Activated CD8-positive, alpha-beta T cell treated with anti-CD3 and anti-CD28 coated beads, Interleukin-2, amount 10 ng/mL, durations not matched to agents 7 days and 5 days (primary cell): ENCODE results near the gene CDH4. TPM values are rescaled to one million over a fixed set of nuclear protein-coding genes. Genes with fewer than 3 reads are reported as not detected.

Experiments used
- ATAC-seq: fragments of 150-1000 bp; cut with Tn5 transposase; one replicate; pipeline ENCODE4 v1.10.0; 2021; ENCODE audit warnings: moderate library complexity
- CTCF ChIA-PET: fragments of 350-600 bp; sonication (Branson Sonifier 250); formaldehyde crosslinking; loops from one replicate; lab custom pipeline; 2021; ENCODE audit warnings: antibody characterized with exemption; lab: Charles Lee
- POLR2A ChIA-PET: fragments of 350-600 bp; sonication (Branson Sonifier 250); formaldehyde crosslinking; loops from one replicate; lab custom pipeline; 2021; ENCODE audit warnings: antibody characterized with exemption; lab: Charles Lee
- DNase-seq: peaks from one replicate; pipeline ENCODE4 v3.0.0-alpha.2; 2020
- H3K27ac Mint-ChIP-seq: one replicate; pipeline ENCODE4 v1.8.0; 2021; ENCODE audit warnings: mild to moderate bottlenecking, mixed read lengths
- H3K27me3 Mint-ChIP-seq: one replicate; pipeline ENCODE4 v1.8.0; 2021; ENCODE audit warnings: low read depth, mixed read lengths
- H3K36me3 Mint-ChIP-seq: one replicate; pipeline ENCODE4 v1.8.0; 2021; ENCODE audit warnings: low read depth, mixed read lengths
- H3K4me1 Mint-ChIP-seq: one replicate; pipeline ENCODE4 v1.8.0; 2021; ENCODE audit warnings: low read depth, mixed read lengths
- H3K4me3 Mint-ChIP-seq: one replicate; pipeline ENCODE4 v1.8.0; 2021; ENCODE audit warnings: mild to moderate bottlenecking, mixed read lengths
- H3K9me3 Mint-ChIP-seq: one replicate; pipeline ENCODE4 v1.8.0; 2022; ENCODE audit warnings: mixed read lengths; ENCODE audit not compliant: insufficient read depth
- total RNA-seq, 2 experiments: library from RNA; stranded (reverse); gene quantifications; one replicate each; pipeline ENCODE4 v1.2.3, GENCODE V29; 2021

Gene CDH4
- total RNA-seq, 2 experiments from 2014 or later, result 0.05 to 0.13 TPM

DNA sequence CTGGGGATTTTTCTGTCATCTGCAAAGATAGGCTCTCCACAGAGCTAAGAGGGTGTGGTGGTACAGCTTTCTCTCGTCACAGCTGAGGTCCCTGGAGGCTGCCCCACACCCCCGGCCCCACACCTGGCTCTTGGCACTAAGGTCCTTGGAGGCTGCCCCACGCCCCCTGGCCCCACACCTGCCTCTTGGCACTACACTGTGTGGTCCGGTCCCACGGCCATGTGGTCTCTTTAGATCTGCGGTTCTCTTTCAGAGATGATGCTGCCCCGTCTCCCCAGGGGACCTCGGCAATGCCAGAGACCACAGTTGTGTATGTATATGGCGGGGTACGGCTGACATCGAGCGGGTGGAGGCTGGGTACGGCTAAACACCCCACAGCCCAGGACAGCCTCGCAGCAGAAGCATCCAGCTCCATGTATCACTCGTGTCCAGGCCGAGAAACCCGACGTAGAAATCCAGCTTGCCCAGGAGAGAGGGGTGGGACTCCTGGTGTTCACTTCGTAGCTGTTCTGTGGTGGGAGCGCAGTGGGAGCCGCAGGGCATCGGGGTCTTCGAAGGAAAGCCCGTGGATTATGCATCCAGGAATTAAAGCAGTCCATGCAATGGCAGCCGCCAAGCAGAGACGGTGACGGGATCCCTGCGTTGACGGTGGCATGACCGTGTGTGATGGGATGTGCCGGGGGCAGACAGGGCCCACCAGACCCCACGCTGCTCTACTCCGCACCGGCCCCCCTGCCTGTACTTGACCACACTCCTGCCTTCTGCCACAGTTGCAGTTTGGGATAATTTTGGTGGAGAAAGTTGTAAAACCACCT lies 292.1 kb downstream of the CDH4 start:
- Mint-ChIP-seq H3K4me1 (no peaks in the 10 kb centered on the region), H3K36me3 (no peaks in the 10 kb centered on the region), H3K9me3 (no peaks in the 10 kb centered on the region), H3K27ac (no peak overlapping the region), H3K4me3 (no peak overlapping the region), H3K27me3 (no peaks in the 10 kb centered on the region)
- CTCF ChIA-PET, result no interaction called here
- POLR2A ChIA-PET, result no interaction called here
- DNase-seq (no peak), ATAC-seq (no peak)

DNA sequence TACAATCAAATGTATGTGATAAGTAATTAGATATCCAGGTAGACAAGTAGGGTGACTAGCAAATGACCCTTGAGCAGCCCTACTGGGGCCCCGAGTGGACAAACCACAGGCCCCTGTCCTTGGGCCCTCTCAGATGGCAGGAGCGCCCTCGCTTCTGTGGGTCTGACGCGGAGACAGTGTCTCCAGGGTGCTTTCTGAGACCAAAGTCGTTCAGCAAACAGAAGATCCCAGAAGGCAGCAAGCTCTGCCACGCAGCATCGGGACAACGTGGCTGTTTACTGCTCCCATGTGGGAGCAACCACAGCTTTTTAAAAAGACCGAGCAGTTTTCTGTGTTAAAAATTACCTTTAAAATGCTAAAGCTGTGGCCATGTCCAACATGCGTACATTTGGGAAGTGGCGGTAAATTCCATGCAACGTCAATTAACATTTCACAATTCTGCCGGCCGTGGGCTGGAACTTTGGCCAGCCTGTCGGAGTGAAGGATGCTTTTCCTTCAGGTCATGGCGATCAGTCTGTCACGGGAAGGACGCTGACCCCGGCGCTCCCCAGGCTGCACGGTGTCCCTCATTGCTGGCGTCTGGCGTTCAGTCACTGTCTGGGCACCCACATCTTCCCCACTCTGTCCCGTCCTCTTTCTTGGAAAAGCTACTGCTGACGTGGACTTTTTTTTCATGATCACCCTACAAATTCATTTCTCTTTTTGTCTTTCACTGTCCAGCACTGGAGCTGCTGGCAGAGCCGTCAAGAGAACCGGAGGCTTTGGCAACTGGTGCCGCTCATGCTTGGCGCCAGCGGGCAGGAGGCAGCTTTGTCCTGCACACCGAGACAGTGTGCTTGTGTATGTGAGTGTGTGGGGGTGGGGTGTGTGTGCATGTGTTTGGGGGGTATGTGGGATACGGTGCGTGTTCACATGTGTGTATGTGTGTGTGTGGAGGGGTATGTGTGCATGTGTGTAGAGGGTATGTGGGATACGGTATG lies 293.1 kb downstream of the CDH4 start:
- Mint-ChIP-seq H3K27me3 (no peaks in the 10 kb centered on the region), H3K4me1 (no peaks in the 10 kb centered on the region), H3K4me3 (no peak overlapping the region), H3K27ac (no peak overlapping the region), H3K9me3 (no peaks in the 10 kb centered on the region), H3K36me3 (no peaks in the 10 kb centered on the region)
- ATAC-seq (no peak), DNase-seq (no peak)
- CTCF ChIA-PET, result no interaction called here
- POLR2A ChIA-PET, result interaction anchor here (0.6 kb wide), 1 partner anchor 184 kb away, joined by 3 read pairs; no protein-coding TSS in a partner anchor

DNA sequence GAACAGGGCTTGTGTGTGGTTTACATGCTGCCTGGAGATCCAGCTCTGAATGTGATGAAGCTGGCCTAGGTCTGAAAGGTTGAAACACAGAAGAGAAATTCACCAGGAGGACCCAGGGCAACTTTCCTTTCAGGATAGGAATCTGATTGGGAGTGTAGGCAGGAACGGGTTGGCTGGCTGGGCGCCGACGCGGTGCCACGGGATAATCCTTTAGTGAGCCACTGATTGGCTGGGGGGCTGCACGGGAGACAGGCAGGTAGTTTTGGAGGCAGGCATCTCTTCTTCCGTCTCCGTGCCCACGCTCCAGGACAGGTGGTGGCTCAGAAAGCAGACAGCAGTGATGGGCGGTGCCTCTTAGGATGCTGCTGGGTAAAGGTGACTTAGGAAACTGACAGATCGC lies 294.6 kb downstream of the CDH4 start:
- no peaks in the 10 kb centered on the region for H3K4me1 Mint-ChIP-seq
- H3K27me3 Mint-ChIP-seq, result no peaks in the 10 kb centered on the region
- ATAC-seq (no peak), DNase-seq (no peak)
- ChIA-PET CTCF (no interaction called here), POLR2A (no interaction called here)
- H3K9me3 Mint-ChIP-seq, result no peaks in the 10 kb centered on the region
- H3K36me3 Mint-ChIP-seq, result no peaks in the 10 kb centered on the region
- H3K4me3 Mint-ChIP-seq, result no peak overlapping the region
- H3K27ac Mint-ChIP-seq, result no peak overlapping the region

DNA sequence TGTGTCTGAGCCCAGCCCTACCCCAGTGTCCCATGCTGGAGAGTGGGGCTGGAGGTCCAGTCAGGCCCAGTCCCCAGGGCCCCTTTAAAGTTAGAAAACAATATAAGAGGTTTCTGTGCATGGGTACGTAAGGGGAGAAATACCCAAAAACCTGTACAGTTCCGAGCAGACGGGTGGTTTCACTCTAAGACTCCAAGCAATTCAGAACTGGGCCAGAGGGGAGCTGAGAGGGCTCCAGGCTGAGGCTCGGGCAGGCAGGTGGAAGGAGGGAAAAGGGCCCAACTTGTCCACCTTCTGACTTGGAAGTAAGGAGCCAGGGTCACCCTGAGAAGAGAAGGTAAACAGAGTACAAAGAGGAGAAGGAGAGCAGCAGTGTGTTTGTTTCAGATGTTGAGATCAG lies 296.0 kb downstream of the CDH4 start:
- no peak for ATAC-seq
- Mint-ChIP-seq H3K4me3 (no peak overlapping the region), H3K27me3 (no peaks in the 10 kb centered on the region), H3K27ac (no peak overlapping the region), H3K9me3 (no peaks in the 10 kb centered on the region), H3K4me1 (no peaks in the 10 kb centered on the region), H3K36me3 (no peaks in the 10 kb centered on the region)
- DNase-seq, result no peak
- ChIA-PET CTCF (no interaction called here), POLR2A (no interaction called here)

DNA sequence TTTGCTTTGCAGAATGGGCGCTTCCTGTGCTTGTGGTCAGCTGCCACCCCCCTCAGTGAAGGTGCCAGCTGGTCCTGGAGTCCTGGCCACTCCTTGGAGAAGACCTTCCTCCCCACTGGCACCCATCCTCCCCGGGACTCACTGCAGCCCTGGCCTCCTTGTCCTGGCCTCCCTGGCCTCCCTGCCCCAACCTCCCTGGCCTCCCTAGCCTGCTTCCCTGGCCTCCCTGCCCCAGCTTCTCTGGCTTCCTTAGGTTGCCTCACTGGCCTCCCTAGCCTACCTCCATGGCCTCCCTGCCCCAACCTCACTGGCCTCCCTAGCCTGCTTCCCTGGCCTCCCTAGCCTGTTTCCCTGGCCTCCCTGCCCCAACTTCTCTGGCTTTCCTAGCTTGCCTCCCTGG lies 297.8 kb downstream of the CDH4 start:
- H3K4me1 Mint-ChIP-seq, result no peaks in the 10 kb centered on the region
- no peak overlapping the region for H3K4me3 Mint-ChIP-seq
- H3K27me3 Mint-ChIP-seq, result no peaks in the 10 kb centered on the region
- ATAC-seq, result no peak
- CTCF ChIA-PET, result no interaction called here
- POLR2A ChIA-PET, result no interaction called here
- no peaks in the 10 kb centered on the region for H3K9me3 Mint-ChIP-seq
- no peak overlapping the region for H3K27ac Mint-ChIP-seq
- DNase-seq, result no peak
- no peaks in the 10 kb centered on the region for H3K36me3 Mint-ChIP-seq

DNA sequence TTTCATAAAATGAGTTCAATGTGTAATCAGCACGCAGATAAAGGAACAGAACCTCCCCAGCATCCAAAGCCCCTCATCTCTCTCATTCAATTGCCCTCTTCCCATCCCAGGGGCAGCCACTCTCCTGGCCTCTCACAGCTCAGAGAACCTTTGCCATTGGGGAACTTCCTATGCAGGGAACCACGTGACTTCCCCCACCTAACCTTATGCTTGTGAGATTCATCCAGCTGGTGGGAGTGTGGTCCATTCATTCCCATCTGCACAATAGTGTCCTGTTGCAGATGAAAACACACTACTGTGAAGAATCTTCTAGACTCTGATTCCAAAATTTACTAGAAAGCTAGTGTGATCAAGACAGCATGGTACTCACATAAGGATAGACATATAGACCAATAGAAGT lies 299.3 kb downstream of the CDH4 start:
- Mint-ChIP-seq H3K9me3 (no peaks in the 10 kb centered on the region), H3K36me3 (no peaks in the 10 kb centered on the region), H3K4me3 (no peak overlapping the region), H3K27ac (no peak overlapping the region), H3K4me1 (no peaks in the 10 kb centered on the region), H3K27me3 (no peaks in the 10 kb centered on the region)
- ATAC-seq, result no peak
- CTCF ChIA-PET, result no interaction called here
- DNase-seq, result no peak
- POLR2A ChIA-PET, result no interaction called here

DNA sequence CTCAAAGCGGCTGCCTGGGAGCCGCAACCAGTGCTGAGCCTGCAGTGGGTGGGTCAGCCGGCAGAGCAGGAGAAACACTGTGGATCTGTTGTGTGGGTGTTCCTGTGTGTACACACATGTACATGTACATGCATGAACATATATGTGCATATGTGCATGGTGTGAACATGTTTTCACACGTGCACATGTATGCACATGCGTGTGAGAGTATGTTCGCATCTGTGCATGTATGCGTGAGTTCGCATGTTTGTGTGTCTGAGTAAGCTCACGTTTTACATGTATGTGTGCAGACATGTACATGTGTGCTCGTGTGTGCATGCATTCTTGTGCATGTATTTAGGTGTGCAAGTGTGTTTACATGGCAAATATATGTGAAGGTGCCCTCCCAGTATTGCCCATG lies 302.6 kb downstream of the CDH4 start:
- ChIA-PET POLR2A (no interaction called here), CTCF (no interaction called here)
- Mint-ChIP-seq H3K4me3 (no peak overlapping the region), H3K27me3 (no peaks in the 10 kb centered on the region), H3K27ac (no peak overlapping the region), H3K9me3 (no peaks in the 10 kb centered on the region), H3K36me3 (no peaks in the 10 kb centered on the region), H3K4me1 (no peaks in the 10 kb centered on the region)
- DNase-seq (no peak), ATAC-seq (no peak)

DNA sequence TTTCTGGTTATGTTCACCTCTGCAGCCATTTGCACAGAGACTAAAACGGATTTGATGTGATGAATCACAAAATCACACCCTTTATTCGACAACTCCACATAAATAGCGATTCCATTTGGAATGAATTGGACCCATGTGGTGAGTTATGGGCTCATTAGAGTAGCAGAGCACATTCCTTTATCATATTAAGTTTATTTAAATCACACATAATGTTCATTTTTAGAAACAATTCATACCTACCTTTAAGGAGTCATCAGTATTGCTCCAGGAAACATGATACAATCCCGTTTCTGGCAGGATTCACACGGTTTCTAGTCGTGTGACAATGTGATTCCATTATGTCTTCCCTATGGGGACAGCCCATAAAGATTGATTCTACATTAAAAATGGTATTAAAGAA lies 303.5 kb downstream of the CDH4 start:
- DNase-seq (no peak), ATAC-seq (no peak)
- Mint-ChIP-seq H3K27me3 (no peaks in the 10 kb centered on the region), H3K9me3 (no peaks in the 10 kb centered on the region), H3K4me1 (no peaks in the 10 kb centered on the region), H3K36me3 (no peaks in the 10 kb centered on the region), H3K27ac (no peak overlapping the region), H3K4me3 (no peak overlapping the region)
- CTCF ChIA-PET, result no interaction called here
- POLR2A ChIA-PET, result no interaction called here

DNA sequence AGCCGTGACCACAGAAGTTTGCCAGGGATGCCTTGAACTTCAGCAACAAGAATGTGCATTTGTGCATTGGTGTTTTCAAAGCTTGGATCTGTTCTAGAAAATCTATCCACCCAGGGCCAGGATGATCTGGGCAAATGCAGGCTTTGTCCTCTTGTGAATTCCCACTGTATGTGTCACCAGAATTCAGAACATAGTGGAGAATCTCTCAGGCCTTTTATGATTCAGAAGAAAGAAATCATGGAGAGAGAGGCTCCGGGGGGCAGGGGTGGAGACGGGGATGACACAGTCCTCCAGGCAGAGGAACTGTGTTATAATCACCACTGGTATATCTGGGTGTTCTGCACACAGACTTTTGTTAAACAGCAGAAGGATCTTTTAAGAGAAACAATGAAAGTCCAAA lies 304.1 kb downstream of the CDH4 start:
- Mint-ChIP-seq H3K9me3 (no peaks in the 10 kb centered on the region), H3K27me3 (no peaks in the 10 kb centered on the region), H3K27ac (no peak overlapping the region), H3K36me3 (no peaks in the 10 kb centered on the region), H3K4me1 (no peaks in the 10 kb centered on the region), H3K4me3 (no peak overlapping the region)
- ChIA-PET POLR2A (no interaction called here), CTCF (no interaction called here)
- no peak for ATAC-seq
- DNase-seq, result no peak

DNA sequence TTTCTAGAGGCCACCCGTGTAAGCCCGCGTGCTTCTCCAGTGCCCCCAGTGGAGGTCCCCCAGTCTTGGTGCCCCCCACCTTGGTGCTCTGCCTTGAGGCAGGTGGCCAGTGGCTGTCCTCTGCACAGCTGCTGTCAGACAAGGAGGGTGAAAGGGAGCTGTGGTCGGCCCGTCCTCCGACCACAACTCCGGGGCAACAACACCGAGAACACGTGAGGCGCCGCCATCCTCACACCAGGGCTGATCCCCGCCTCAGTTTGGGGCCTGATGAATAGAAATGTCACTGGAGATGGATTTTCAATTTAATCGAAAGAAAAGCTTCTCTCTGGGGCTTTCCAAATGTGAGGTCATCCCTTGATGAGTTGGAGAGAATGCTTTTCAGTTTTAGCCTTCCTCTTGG lies 304.6 kb downstream of the CDH4 start:
- Mint-ChIP-seq H3K4me1 (no peaks in the 10 kb centered on the region), H3K4me3 (no peak overlapping the region), H3K27ac (no peak overlapping the region), H3K9me3 (no peaks in the 10 kb centered on the region), H3K36me3 (no peaks in the 10 kb centered on the region), H3K27me3 (no peaks in the 10 kb centered on the region)
- ChIA-PET POLR2A (no interaction called here), CTCF (no interaction called here)
- DNase-seq (no peak), ATAC-seq (no peak)

DNA sequence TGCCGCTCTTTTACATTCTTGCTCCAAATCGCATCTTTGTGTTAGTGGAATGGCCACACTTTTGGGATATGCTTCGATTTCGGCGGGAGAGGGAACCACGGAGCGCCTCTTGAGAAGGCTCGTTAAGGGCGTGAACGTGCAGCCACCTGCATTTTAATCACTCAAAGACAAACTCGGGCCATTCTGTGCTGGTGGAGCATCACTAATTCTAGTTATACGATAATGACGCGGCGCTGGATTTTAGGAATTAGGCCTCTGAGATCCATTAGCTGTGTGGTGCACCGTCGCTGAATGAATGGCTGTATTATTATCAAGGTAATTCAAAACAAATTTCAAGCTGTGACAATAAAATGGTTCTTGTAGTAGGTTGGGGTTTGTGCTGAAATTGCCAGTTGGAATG lies 305.6 kb downstream of the CDH4 start:
- DNase-seq, result no peak
- no peak for ATAC-seq
- Mint-ChIP-seq H3K9me3 (no peaks in the 10 kb centered on the region), H3K4me1 (no peaks in the 10 kb centered on the region), H3K27me3 (no peaks in the 10 kb centered on the region), H3K27ac (no peak overlapping the region), H3K36me3 (no peaks in the 10 kb centered on the region), H3K4me3 (no peak overlapping the region)
- ChIA-PET CTCF (no interaction called here), POLR2A (no interaction called here)

DNA sequence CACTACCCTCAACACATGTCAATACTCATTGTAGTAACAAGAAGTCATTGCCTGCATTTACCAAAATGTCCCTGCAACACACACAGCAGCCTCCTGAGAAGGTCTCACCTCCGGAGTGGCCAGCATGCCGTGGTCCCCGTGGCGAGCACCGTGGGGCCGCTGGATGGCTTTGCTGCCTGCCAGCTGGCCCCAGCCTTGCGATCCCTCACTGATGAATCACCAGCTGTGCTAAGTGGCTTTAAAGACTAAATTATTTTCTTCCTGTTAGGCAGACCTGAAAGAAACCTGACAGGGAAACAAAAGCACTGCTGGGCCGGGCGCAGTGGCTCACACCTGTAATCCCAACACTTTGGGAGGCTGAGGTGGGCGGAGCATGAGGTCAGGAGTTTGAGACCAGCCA lies 306.7 kb downstream of the CDH4 start:
- Mint-ChIP-seq H3K27ac (no peak overlapping the region), H3K9me3 (no peaks in the 10 kb centered on the region), H3K4me3 (no peak overlapping the region), H3K36me3 (no peaks in the 10 kb centered on the region), H3K27me3 (no peaks in the 10 kb centered on the region), H3K4me1 (no peaks in the 10 kb centered on the region)
- DNase-seq, result no peak
- CTCF ChIA-PET, result no interaction called here
- POLR2A ChIA-PET, result no interaction called here
- ATAC-seq, result no peak
